H54 (cell line): ENCODE results near the gene USP6.
"Not testable (repeated sequence)": the region's sequence is repeated elsewhere in the genome, so short reads cannot be mapped to it uniquely, and the experiment has no call there.

Source experiments
- DNase-seq: peaks from one replicate; pipeline ENCODE4 v3.0.0; 2011; ENCODE audit warnings: low spot score, mixed read lengths; ENCODE audit not compliant: insufficient read length
- FAIRE-seq: peaks from 3 replicates; lab custom pipeline; 2011; peaks lifted over from hg19 to GRCh38; lab: Jason Lieb, UNC
- POLR2A ChIP-seq: IDR thresholded peaks from 2 replicates; pipeline ENCODE4 v1.6.1; 2011; ENCODE audit warnings: low read depth, mild to moderate bottlenecking, low read length

The USP6 gene

GRCh38 chr17:5138616-5139457, 23.0 kb downstream of the USP6 start:
- FAIRE-seq: no peak
- DNase-seq: no peak
- TF ChIP-seq POLR2A: no peak

GRCh38 chr17:5139458-5139732, 23.6 kb downstream of the USP6 start:
- DNase-seq (no peak), FAIRE-seq (no peak)
- no peak for TF ChIP-seq POLR2A

GRCh38 chr17:5142877-5143276, 27.0 kb downstream of the USP6 start:
- not testable (repeated sequence) for DNase-seq, FAIRE-seq

GRCh38 chr17:5146122-5146521, 30.3 kb downstream of the USP6 start:
- DNase-seq, FAIRE-seq: not testable (repeated sequence)

- FAIRE-seq, DNase-seq: not testable (repeated sequence)
Observed at GRCh38 chr17:5160702-5161101, 44.9 kb downstream of the USP6 start.

- not testable (repeated sequence) for DNase-seq, FAIRE-seq
Observed at GRCh38 chr17:5161793-5162192, 46.0 kb downstream of the USP6 start.

- no peak for DNase-seq
- no peak for FAIRE-seq
- TF ChIP-seq POLR2A: no peak
Observed at GRCh38 chr17:5164436-5164835, 48.6 kb downstream of the USP6 start.

- DNase-seq, FAIRE-seq: not testable (repeated sequence)
Observed at GRCh38 chr17:5165791-5166564, 50.1 kb downstream of the USP6 start.

GRCh38 chr17:5175027-5175426, 59.2 kb downstream of the USP6 start:
- DNase-seq, FAIRE-seq: not testable (repeated sequence)

- no peak for TF ChIP-seq POLR2A
- no peak for FAIRE-seq
- no peak for DNase-seq
Observed at GRCh38 chr17:5179003-5179402, 63.2 kb downstream of the USP6 start.

- no peak for TF ChIP-seq POLR2A
- DNase-seq (no peak), FAIRE-seq (no peak)
Observed at GRCh38 chr17:5181509-5182305, 65.9 kb downstream of the USP6 start.

GRCh38 chr17:5182597-5183409, 67.0 kb downstream of the USP6 start:
- DNase-seq (no peak), FAIRE-seq (no peak)
- TF ChIP-seq POLR2A: no peak

GRCh38 chr17:5183410-5183793, 67.6 kb downstream of the USP6 start:
- no peak for FAIRE-seq
- no peak for DNase-seq
- no peak for TF ChIP-seq POLR2A

- FAIRE-seq: no peak
- no peak for TF ChIP-seq POLR2A
- DNase-seq: no peak
Observed at GRCh38 chr17:5184288-5184687, 68.5 kb downstream of the USP6 start.
